Putamen (tissue), 1 donor: ENCODE measurements around the gene IL10.
"Not testable (repeated sequence)": the region's sequence is repeated elsewhere in the genome, so short reads cannot be mapped to it uniquely, and the experiment has no call there.

Source experiments
- DNase-seq: peaks from one replicate; pipeline ENCODE4 v3.0.0-alpha.2; 2016; ENCODE audit warnings: low spot score

The IL10 gene

GRCh38 chr1:206793620-206794019 is 21.3 kb upstream of the IL10 start:
- no peak for DNase-seq

GRCh38 chr1:206792939-206793607 is 20.8 kb upstream of the IL10 start:
- no peak for DNase-seq

- DNase-seq = no peak
Observed at GRCh38 chr1:206790502-206791250, 18.4 kb upstream of the IL10 start.

- DNase-seq = no peak
Observed at GRCh38 chr1:206788487-206789050, 16.3 kb upstream of the IL10 start.

GRCh38 chr1:206787891-206788290 is 15.6 kb upstream of the IL10 start:
- DNase-seq = no peak

- no peak for DNase-seq
Observed at GRCh38 chr1:206786212-206786886, 14.1 kb upstream of the IL10 start.

GRCh38 chr1:206785182-206785765 is 13.0 kb upstream of the IL10 start:
- DNase-seq = no peak

GRCh38 chr1:206784471-206784903 is 12.2 kb upstream of the IL10 start:
- no peak for DNase-seq

- DNase-seq = no peak
Observed at GRCh38 chr1:206783506-206783905, 11.2 kb upstream of the IL10 start.

GRCh38 chr1:206782448-206782847 is 10.2 kb upstream of the IL10 start:
- no peak for DNase-seq

- DNase-seq = no peak
Observed at GRCh38 chr1:206779638-206780037, 7.3 kb upstream of the IL10 start.

GRCh38 chr1:206778911-206779310 is 6.6 kb upstream of the IL10 start:
- DNase-seq = not testable (repeated sequence)

- no peak for DNase-seq
Observed at GRCh38 chr1:206778031-206778430, 5.7 kb upstream of the IL10 start.

GRCh38 chr1:206776229-206776628 is 3.9 kb upstream of the IL10 start:
- no peak for DNase-seq

- no peak for DNase-seq
Observed at GRCh38 chr1:206774093-206774492, 1.8 kb upstream of the IL10 start.

- DNase-seq = no peak
Observed at GRCh38 chr1:206771338-206771692, 979 bp downstream of the IL10 start.

GRCh38 chr1:206770531-206771337 is 1.6 kb downstream of the IL10 start, which contains the start of gene IL19:
TSS of gene IL19 (plus strand) at chr1:206770773. CDS start at chr1:206836663, 65,890 bp downstream.
- peak; percentile 22 for DNase-seq

- no peak for DNase-seq
Observed at GRCh38 chr1:206769304-206769731, 3.0 kb downstream of the IL10 start.

- DNase-seq = no peak
Observed at GRCh38 chr1:206768472-206769303, 3.6 kb downstream of the IL10 start.

- DNase-seq = no peak
Observed at GRCh38 chr1:206766251-206766856, 5.9 kb downstream of the IL10 start.
